HG02938 (cell line): ENCODE measurements around the gene HIPK2.

Source experiments
- ATAC-seq: cut with Tn5 transposase; IDR thresholded peaks from one replicate; pipeline ENCODE4 v1.9.1; 2021; ENCODE audit warnings: mild to moderate bottlenecking, moderate library complexity; ENCODE audit not compliant: unreplicated experiment

Gene HIPK2

GRCh38 chr7:139523968-139524815 lies 253.6 kb downstream of the HIPK2 start:
- no peak for ATAC-seq

- no peak for ATAC-seq
These were observed 254.4 kb downstream of the HIPK2 start, which contains the start of gene CLEC2L for GRCh38 chr7:139523199-139523941. TSS of gene CLEC2L (plus strand) at chr7:139523685. CDS start at chr7:139523928, 243 bp downstream.

GRCh38 chr7:139522830-139523198 lies 255.0 kb downstream of the HIPK2 start:
- no peak for ATAC-seq

- no peak for ATAC-seq
These were observed 256.4 kb downstream of the HIPK2 start for GRCh38 chr7:139521439-139521838.

- no peak for ATAC-seq
These were observed 262.5 kb downstream of the HIPK2 start for GRCh38 chr7:139515266-139515665.
